H1 (cell line): ENCODE measurements around the gene PXDN. TPM values are rescaled to one million over a fixed set of nuclear protein-coding genes. Genes with fewer than 3 reads are reported as not detected.

Experiments
- CBX5 ChIP-seq: fragments of 300-800, 300-1000 bp; sonication (generic); IDR thresholded peaks from 2 replicates; pipeline ENCODE4 v1.7.1; 2016; ENCODE audit warnings: antibody characterized with exemption, low read length, low read depth
- GABPA ChIP-seq: IDR thresholded peaks from 2 replicates; pipeline ENCODE4 v1.6.1; 2011; ENCODE audit warnings: mild to moderate bottlenecking, low read length, moderate library complexity, borderline replicate concordance; ENCODE audit not compliant: insufficient read depth
- MAX ChIP-seq: IDR thresholded peaks from 2 replicates; pipeline ENCODE4 v1.6.1; 2012; ENCODE audit warnings: inconsistent platforms
- POLR2A ChIP-seq, 2 experiments: IDR thresholded peaks; 1 replicate in 1 of 2; 2 replicates in 1 of 2; pipeline ENCODE4 v1.6.1; 2011; ENCODE audit warnings: low read depth in 2 of 2, low read length in 2 of 2, mild to moderate bottlenecking in 2 of 2; ENCODE audit errors: control extremely low read depth in 1 of 2
- RAD21 ChIP-seq, 2 experiments: IDR thresholded peaks in 1 of 2; conservative IDR thresholded peaks in 1 of 2; 2 replicates each; pipeline ENCODE4 v1.6.1; 2011; ENCODE audit warnings: low read depth in 2 of 2, low read length in 2 of 2, improper control_type of control experiment in 1 of 2, inconsistent platforms in 1 of 2, mild to moderate bottlenecking in 1 of 2, moderate library complexity in 1 of 2
- SIX5 ChIP-seq: IDR thresholded peaks from 2 replicates; pipeline ENCODE4 v1.6.1; 2011; ENCODE audit warnings: mild to moderate bottlenecking, low read depth, low read length
- SP2 ChIP-seq: IDR thresholded peaks from 2 replicates; pipeline ENCODE4 v1.6.1; 2012; ENCODE audit warnings: mild to moderate bottlenecking, low read length, inconsistent platforms
- polyA plus RNA-seq, 7 experiments: library from polyadenylated mRNA; depleted of rRNA in 3 of 7; stranded (reverse) in 5 of 7; unstranded in 2 of 7; fragments of >200 nt in 5 of 7; fragments of 200-250 nt in 2 of 7; gene quantifications; 1 replicate in 5 of 7; 2 replicates in 1 of 7; 4 replicates in 1 of 7; pipeline versions ENCODE4 v1.2.1 to v1.2.3, GENCODE V29; 2011 to 2013; ENCODE audit warnings: missing spikeins in 2 of 7, mixed read lengths in 2 of 7
- total RNA-seq: library from RNA; stranded (reverse); fragmentation: NEBNext Ultra II Directional; extraction: Animal tissue kit (Norgen Biotek cat#: 25700); gene quantifications from 2 replicates; pipeline ENCODE4 v1.2.1, GENCODE V29; 2021
- TF ChIP-seq, protein P1 (sequence below): fragments of 300-600 bp; sonication (generic); IDR thresholded peaks from 2 replicates; pipeline ENCODE4 v1.7.1; 2012; ENCODE audit warnings: low read length, moderate library complexity, mild to moderate bottlenecking, inconsistent platforms; ENCODE audit not compliant: insufficient replicate concordance

Gene PXDN
- total and polyA plus RNA-seq, 2 of the 8 experiments (the other 6 are each of a cell fraction or from before 2014, with no cell fraction given) = 104 to 141 TPM

DNA sequence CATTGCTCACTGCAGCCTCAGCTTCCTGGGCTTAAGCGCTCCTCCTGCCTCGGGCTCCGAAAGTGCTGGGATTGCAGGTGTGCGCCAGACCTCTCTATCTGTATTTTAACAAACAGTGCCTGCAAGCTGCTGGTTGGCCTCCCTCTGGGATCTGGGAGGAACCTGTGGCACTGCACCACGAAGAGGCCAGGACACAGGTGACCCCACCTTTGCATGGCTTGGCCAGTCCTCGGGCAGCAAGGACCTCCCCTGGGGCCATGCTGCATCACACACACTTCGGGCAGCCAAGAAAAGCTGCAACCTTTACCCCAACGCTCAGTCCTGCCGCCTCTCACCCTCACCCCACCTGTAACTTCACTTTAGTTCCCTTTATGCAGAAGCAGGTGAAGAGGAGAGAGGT is 70.0 kb downstream of the PXDN start (continued):
- TF ChIP-seq, protein P1, sequence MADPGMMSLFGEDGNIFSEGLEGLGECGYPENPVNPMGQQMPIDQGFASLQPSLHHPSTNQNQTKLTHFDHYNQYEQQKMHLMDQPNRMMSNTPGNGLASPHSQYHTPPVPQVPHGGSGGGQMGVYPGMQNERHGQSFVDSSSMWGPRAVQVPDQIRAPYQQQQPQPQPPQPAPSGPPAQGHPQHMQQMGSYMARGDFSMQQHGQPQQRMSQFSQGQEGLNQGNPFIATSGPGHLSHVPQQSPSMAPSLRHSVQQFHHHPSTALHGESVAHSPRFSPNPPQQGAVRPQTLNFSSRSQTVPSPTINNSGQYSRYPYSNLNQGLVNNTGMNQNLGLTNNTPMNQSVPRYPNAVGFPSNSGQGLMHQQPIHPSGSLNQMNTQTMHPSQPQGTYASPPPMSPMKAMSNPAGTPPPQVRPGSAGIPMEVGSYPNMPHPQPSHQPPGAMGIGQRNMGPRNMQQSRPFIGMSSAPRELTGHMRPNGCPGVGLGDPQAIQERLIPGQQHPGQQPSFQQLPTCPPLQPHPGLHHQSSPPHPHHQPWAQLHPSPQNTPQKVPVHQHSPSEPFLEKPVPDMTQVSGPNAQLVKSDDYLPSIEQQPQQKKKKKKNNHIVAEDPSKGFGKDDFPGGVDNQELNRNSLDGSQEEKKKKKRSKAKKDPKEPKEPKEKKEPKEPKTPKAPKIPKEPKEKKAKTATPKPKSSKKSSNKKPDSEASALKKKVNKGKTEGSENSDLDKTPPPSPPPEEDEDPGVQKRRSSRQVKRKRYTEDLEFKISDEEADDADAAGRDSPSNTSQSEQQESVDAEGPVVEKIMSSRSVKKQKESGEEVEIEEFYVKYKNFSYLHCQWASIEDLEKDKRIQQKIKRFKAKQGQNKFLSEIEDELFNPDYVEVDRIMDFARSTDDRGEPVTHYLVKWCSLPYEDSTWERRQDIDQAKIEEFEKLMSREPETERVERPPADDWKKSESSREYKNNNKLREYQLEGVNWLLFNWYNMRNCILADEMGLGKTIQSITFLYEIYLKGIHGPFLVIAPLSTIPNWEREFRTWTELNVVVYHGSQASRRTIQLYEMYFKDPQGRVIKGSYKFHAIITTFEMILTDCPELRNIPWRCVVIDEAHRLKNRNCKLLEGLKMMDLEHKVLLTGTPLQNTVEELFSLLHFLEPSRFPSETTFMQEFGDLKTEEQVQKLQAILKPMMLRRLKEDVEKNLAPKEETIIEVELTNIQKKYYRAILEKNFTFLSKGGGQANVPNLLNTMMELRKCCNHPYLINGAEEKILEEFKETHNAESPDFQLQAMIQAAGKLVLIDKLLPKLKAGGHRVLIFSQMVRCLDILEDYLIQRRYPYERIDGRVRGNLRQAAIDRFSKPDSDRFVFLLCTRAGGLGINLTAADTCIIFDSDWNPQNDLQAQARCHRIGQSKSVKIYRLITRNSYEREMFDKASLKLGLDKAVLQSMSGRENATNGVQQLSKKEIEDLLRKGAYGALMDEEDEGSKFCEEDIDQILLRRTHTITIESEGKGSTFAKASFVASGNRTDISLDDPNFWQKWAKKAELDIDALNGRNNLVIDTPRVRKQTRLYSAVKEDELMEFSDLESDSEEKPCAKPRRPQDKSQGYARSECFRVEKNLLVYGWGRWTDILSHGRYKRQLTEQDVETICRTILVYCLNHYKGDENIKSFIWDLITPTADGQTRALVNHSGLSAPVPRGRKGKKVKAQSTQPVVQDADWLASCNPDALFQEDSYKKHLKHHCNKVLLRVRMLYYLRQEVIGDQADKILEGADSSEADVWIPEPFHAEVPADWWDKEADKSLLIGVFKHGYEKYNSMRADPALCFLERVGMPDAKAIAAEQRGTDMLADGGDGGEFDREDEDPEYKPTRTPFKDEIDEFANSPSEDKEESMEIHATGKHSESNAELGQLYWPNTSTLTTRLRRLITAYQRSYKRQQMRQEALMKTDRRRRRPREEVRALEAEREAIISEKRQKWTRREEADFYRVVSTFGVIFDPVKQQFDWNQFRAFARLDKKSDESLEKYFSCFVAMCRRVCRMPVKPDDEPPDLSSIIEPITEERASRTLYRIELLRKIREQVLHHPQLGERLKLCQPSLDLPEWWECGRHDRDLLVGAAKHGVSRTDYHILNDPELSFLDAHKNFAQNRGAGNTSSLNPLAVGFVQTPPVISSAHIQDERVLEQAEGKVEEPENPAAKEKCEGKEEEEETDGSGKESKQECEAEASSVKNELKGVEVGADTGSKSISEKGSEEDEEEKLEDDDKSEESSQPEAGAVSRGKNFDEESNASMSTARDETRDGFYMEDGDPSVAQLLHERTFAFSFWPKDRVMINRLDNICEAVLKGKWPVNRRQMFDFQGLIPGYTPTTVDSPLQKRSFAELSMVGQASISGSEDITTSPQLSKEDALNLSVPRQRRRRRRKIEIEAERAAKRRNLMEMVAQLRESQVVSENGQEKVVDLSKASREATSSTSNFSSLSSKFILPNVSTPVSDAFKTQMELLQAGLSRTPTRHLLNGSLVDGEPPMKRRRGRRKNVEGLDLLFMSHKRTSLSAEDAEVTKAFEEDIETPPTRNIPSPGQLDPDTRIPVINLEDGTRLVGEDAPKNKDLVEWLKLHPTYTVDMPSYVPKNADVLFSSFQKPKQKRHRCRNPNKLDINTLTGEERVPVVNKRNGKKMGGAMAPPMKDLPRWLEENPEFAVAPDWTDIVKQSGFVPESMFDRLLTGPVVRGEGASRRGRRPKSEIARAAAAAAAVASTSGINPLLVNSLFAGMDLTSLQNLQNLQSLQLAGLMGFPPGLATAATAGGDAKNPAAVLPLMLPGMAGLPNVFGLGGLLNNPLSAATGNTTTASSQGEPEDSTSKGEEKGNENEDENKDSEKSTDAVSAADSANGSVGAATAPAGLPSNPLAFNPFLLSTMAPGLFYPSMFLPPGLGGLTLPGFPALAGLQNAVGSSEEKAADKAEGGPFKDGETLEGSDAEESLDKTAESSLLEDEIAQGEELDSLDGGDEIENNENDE = no peak
- no peak for TF ChIP-seq POLR2A (IDR thresholded peaks at IDR 0.05; ENCODE audit: control extremely low read depth in 1 of 2, low read depth in 2 of 2, low read length in 2 of 2)
- no peak for TF ChIP-seq SIX5
- no peak for TF ChIP-seq MAX
- no peak for TF ChIP-seq GABPA
- no peak for TF ChIP-seq RAD21 (IDR thresholded peaks at IDR 0.05 in 1 of 2, conservative IDR thresholded peaks at IDR 0.05 in 1 of 2; ENCODE audit: low read depth in 2 of 2, low read length in 2 of 2)
- TF ChIP-seq SP2 = no peak
- TF ChIP-seq CBX5 = no peak
